VCaP (cell line): ENCODE data around the gene LRRC26.

Source experiments
- H3K27ac ChIP-seq: fragments of 450-650 bp; 2 replicates; pipeline ENCODE4 v1.5.1; 2017
- CTCF ChIP-seq: fragments of 450-650 bp; conservative IDR thresholded peaks from 2 replicates; pipeline ENCODE4 v1.5.1; 2017; ENCODE audit warnings: mild to moderate bottlenecking, moderate library complexity

The LRRC26 gene

DNA sequence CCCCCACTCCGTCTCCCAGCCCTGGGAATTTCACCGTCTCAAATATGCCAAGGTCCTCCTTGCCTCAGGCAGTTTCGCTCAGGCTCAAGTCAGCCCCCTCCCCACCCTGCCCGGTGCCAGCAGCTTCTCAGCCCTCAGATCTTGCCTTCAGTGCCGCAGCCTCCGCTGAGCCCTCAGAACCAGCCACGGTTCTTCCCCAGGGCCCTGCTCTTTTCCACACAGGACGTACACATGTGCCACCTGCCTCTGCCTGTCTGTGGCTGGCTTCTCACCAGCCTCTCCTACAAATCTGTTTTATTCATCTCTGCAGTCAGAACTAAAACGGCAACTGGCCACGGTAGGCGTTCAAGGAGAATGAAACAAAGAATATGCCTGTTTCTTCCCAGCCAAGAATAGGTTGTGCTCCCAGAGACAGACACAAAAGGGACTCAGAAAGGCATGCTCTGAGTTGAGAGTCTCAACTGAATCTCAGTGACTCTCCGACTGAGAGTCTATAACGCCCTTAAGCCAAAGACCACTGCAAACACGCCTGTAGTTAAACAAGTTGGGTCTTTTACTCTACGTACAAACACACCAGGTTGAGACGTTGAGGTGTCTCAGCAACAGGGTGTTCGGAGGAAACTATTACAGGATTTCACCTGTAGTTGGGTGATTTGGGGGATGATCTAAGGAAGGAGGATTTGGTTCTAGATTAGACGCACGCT, 41.5 kb downstream of the LRRC26 start:
- peak overlapping the region; percentile 98 for H3K27ac ChIP-seq
- no peak for TF ChIP-seq CTCF

DNA sequence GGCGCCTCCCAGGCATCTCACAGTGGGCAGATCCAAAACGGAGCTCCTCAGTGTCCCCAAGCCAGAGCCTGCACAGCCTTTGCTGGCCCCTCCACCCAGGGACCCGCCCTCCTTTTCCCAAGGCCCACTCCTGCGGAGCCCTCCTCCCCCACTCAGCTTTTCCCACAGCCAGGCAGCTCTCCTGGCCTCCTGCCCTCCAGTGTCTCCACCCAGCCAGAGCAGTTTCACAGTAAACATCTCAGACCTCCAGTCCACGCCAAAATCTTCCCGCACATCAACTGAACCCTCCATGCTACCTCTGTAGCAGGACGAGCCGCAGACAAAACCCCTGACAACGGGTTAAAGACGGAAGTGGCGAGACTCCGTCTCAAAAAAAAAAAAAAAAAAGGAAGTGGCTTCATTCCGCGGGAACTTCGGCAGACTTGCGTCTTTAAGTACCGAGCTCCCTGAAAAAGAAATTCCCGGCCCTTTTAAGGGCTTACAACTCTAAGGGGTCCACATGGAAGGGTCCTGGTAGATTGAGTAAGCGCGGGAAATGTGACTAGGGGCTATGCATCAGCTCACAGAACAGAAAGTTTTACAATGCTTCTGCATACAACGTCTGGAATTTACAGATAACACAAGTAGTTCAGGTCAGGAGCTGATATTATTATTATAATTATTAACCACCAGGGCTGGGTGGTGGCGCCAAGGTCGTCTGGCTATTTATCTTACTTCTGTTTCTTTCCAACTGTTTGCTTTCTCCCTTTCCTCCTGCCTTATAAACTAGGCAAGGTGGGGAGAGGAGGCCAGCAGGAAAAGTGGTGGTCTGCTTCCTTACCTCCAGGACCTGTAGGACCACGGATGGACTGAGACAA, 42.3 kb downstream of the LRRC26 start:
- no peak for TF ChIP-seq CTCF
- H3K27ac ChIP-seq, result peak overlapping the region; percentile 98

DNA sequence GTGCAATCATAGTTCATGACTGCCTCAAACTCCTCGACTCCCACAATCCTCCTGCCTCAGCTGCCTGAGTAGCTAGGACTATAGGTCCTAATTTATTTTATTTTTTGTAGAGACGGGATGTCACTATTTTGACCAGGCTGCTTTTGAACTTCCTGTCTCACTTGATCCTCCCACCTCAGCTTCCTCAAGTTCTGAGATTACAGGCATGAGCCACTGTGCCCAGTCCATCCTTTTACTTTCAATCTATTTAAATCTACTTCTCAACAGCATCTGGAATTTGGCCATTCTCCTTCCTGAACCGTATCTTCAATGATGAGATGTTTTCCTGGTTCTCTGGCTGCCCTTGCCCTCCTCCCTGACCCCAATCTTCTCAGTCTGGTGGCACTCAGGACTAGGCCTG, 43.1 kb downstream of the LRRC26 start:
- no peak for TF ChIP-seq CTCF
- peak overlapping the region; percentile 98 for H3K27ac ChIP-seq

- H3K27ac ChIP-seq, result peak overlapping the region; percentile 44
These were observed 45.8 kb downstream of the LRRC26 start for GRCh38 chr9:137123952-137124462.

- peak overlapping the region; percentile 44; the same call in 1 of the 2 replicates for H3K27ac ChIP-seq
- TF ChIP-seq CTCF, result no peak
These were observed 46.4 kb downstream of the LRRC26 start for GRCh38 chr9:137123468-137123837.

DNA sequence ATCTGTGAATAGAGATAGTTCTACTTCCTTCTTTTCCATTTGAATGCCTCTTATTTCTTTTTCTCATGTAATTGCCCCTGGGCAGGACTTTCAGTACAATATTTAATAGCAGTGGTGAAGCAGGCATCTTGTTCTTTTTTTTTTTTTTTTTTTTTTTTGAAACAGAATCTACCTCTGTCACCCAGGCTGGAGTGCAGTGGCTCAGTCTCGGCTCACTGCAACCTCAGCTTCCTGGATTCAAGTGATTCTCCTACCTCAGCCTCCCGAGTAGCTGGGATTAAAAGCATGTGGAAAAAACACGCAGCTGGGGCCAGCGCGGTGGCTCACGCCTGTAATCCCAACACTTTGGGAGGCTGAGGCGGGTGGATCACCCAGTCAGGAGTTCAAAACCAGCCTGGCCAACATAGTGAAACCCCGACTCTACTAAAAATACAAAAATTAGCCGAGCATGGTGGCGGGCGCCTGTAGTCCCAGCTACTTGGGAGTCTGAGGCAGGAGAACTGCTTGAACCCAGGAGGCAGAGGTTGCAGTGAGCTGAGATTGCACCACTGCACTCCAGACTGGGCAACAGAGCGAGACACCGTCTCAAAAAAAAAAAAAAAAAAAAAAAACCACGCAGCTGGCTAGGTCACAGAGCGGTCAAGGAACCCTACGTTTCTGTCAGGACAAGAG, 46.9 kb downstream of the LRRC26 start:
- H3K27ac ChIP-seq, result peak overlapping the region; percentile 44

DNA sequence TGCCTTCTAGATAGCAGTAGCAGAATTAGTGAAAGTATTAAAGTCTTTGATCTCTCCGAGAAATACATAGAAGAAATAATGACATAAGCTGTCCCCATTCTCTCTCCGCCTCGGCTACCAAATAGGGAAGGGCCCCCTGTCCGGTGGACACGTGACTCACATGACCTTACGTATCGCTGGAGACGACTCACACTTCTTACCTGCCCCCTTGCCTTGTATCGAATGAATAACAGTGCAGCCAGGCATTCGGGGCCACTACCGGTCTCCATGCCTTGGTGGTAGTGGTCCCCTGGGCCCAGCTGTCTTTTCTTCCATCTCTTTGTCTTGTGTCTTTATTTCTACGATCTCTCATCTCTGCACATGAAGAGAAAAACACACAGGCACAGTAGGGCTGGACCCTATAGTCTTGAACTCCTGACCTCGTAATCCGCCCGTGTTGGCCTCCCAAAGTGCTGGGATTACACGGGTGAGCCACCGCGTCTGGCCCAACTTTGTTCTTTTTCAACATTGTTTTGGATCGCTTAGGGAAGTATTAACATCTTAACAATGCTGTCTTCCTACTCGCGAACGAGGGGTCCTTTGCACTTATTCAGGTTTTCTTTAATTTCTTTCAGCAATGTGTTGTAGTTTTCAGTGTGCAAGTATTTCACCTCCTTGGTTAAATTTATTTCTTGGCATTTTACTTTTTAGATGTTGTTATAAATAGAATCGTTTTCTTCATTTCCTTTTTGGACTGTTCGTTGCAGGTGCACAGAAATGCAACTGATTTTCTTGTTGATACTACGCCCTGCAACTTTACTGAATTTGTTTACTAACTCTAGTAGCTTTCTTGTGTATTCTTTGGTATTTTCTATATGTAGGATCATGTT, 47.7 kb downstream of the LRRC26 start:
- peak overlapping the region; percentile 2 for H3K27ac ChIP-seq
